Tibial nerve (tissue), 3 donors: ENCODE results near the gene SERPINA3.

Source experiments
- CTCF ChIP-seq, 5 experiments: fragments of 200-600 bp in 3 of 5; fragments of 450-650 bp in 2 of 5; sonication (generic) in 3 of 5; IDR thresholded peaks; one replicate each; pipeline ENCODE4 v1.5.1; 2016 to 2019; ENCODE audit warnings: antibody characterized with exemption in 5 of 5, mild to moderate bottlenecking in 3 of 5, moderate library complexity in 2 of 5
- POLR2A ChIP-seq, 2 donors: fragments of 450-650 bp; IDR thresholded peaks; one replicate each; pipeline ENCODE4 v1.6.1; 2017; ENCODE audit warnings: antibody characterized with exemption in 2 of 2, mild to moderate bottlenecking in 2 of 2, moderate library complexity in 2 of 2

- TF ChIP-seq CTCF (IDR thresholded peaks at IDR 0.05) (no peak), POLR2A (IDR thresholded peaks at IDR 0.05) (no peak)
These were observed 9.5 kb upstream of the SERPINA3 start for GRCh38 chr14:94602722-94603121.
